CD4-positive, alpha-beta T cell treated with Interferon gamma for 1 hour (primary cell): ENCODE data around the gene OR7A5.
A peak's percentile ranks its signal among the peaks of the same experiment; 100 is the strongest.
"Not testable (repeated sequence)": the region's sequence is repeated elsewhere in the genome, so short reads cannot be mapped to it uniquely, and the experiment has no call there.

Source experiments
- DNase-seq: peaks from one replicate; pipeline ENCODE4 v3.0.0-alpha.2; 2020

Gene OR7A5

DNA sequence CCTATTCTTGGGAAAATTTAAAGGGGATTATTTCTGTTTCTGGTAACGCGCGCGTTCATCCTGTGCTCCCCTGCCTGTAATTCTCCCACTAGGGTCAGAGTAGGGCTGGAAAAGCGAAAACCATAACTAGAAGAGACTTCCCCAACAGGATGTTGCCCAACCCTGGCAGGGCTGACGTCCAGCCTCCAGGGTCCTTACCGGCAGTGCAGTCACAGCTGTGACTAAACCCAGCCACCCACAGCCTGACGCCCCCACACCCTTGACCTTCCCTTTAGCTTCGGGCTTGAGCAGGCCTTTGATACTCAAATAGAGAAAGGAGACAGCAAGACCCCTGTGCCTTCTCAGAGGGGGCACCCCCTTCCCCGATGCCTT is 50.3 kb downstream of the OR7A5 start:
- DNase-seq = peak; percentile 70

- DNase-seq = peak; percentile 11
These were observed 51.5 kb downstream of the OR7A5 start for GRCh38 chr19:14783410-14783998.

GRCh38 chr19:14782626-14783409 is 52.2 kb downstream of the OR7A5 start:
- DNase-seq = no peak

- DNase-seq = not testable (repeated sequence)
These were observed 53.1 kb downstream of the OR7A5 start for GRCh38 chr19:14781713-14782536.

DNA sequence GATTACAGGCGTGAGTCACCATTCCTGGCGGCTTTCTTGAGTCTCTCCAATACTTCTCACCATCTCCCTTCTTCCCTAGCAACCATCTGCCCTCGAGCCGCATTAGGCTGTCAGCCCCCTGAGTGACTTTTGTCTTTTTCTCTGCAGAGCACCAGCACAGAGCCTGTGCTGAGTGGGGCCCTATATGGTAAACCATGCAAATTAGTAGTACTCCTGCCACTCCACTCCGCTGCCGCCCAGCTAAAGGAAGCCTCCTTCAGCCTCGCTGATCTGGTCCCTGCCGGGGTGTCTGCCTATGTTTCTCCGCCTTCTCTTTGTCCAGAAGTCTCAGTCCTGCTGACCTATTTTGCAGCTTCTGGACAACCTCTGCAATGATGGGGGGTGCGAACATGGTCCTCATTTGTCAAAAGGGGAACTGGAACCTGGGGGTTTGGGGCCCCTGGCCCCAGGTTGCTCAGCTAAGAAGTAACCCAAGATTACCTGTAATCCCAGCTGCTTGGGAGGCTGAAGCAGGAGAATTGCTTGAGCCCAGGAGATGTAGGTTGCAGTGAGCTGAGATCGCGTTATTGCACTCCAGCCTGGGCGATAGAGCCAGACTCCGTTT is 54.3 kb downstream of the OR7A5 start:
- DNase-seq = not testable (repeated sequence)

- DNase-seq = no peak
These were observed 55.8 kb downstream of the OR7A5 start for GRCh38 chr19:14779151-14779550.

DNA sequence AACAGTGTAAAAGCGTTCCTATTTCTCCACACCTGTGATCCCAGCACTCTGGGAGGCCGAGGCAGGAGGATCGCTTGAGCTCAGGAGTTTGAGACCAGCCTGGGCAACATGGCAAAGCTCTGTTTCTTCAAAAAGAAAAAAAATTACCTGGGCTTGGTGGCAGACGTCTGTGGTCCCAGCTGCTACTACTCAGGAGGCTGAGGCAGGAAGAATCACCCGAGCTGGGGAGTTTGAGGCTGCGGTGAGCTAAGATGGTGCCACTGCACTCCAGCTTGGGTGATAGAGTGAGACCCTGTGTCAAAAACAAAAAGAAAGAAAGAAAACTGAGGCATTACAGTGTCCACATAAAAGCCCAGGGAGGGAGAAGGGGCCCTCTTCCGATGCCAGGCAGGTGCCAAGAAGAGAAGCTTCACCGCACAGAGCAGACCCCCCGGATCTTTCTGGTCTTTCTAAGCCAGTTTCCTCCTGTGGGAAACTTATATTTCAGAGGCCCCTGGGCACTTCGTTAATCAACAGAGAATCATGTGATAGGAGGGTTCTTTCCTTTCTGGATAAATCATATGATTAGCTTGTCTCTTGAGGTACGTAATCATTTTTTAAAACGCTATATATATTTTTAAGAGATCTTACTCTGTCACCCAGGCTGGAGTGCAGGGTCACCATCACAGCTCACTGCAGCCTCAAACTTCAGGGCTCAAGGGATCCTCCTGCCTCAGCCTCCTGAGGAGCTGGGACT is 56.7 kb downstream of the OR7A5 start, which contains the start of gene ADGRE2:
Gene ADGRE2, minus strand, starts transcription at position 451 of the 736 bp plus-strand sequence. CDS start 1,804 bp downstream, outside the sequence.
- not testable (repeated sequence) for DNase-seq

- DNase-seq = not testable (repeated sequence)
These were observed 57.3 kb downstream of the OR7A5 start for GRCh38 chr19:14777645-14778044.
